DMS153 (cell line): ENCODE results near the gene SEC31A.

Experiments used
- DNase-seq: peaks from one replicate; lab custom pipeline; 2025; lab: John Stamatoyannopoulos, UW

The SEC31A gene

DNA sequence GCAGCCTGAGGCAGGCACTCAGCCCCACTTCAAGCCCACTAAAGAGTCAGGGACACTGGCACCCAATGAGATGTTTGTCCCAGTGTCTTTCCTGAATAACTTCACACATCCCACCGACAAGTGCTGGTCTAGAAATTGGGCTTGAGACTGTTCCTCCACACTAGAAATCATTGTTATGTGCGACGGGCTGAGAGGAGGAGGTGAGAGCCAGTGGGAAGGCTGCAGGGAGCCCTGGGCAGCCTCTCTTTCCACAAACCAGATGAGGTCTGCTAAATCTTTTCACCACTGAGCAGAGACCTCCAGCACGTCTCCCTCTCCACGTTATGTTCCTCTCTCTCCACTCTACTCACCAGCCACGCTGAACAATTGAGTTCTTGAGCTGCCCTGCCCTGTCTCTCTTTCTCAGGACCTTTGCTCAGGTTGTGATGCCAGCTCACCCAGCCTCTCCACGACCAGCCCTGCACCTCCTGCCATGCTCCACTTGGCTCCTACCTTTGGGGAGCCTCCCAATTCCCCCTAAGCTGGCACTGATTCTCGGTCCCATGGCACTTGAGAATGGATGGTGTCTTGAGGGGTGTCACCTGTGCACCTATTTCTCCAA lies 100.8 kb downstream of the SEC31A start:
- no peak for DNase-seq

DNA sequence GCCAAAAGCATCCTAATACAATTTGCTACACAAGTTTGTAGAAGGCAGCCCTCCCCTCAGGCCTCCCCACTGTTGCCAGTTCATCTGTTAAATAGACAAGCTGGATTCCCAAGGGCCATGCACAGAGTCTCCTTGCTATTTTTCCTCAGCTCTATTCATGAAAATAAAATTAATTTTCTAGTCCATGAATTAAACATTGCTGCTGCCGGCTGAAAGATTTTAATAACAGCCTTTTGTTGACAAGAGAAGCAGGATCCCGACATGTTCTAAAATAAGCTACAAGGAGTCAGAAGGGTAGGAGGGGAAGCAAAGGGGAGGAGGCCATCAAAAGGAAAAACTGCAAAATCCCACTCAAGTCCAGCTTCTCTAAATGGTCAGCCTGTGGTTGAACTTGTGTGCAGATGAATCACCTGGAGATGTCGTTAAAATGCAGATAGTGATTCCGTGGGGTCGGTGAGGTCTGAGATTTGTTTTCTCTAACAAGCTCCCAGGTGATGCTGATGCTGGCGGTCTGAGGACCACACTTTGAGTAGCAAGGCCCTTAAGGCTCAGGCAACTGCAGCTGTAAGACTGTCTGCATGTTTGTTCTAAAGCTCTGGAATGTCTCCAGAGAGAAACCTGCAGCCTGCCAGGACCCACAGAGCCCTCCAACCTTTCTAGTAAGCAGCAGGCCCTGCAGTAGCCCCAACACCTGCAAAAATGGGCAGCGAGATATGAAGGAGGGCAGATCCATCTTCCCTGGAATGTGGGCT lies 101.8 kb downstream of the SEC31A start:
- no peak for DNase-seq

DNA sequence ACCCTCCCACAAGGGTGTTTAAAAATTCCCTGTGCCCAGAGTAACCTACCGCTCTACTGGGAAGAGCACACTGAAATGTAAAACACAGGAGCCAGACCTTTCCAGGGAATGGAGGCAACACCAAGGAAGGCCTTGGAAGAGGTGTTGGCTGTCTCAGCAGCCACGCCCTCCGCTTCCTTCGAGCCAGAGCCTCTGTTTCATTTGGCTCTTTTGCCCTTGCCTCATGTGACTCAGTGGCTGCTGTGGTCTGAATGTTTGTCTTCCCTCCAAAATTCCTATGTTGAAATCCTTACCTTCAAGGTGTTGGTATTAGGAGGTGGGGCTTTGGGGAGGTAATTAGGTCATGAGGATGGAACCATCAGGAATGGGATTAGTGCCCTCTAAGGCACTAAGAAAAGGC lies 103.6 kb downstream of the SEC31A start:
- no peak for DNase-seq

DNA sequence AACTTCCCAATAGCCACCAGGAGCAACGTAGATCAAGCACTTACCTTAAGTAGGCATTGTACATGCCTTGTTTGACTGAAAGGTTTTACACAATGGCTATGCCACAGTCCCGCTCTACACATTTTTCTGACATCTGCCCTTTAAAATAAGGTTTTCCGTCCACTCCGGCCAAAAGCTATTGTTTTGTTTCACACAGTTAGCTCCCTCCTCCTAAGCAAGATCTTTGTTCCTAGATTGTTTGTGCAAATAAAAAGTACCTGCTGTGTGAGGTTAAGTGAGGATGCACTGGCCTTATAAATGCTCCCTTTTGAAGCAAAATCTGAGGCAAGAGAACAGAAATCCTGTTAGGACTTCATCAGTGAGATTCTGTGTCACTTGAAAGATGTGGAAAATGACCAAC lies 104.1 kb downstream of the SEC31A start:
- DNase-seq, result no peak

DNA sequence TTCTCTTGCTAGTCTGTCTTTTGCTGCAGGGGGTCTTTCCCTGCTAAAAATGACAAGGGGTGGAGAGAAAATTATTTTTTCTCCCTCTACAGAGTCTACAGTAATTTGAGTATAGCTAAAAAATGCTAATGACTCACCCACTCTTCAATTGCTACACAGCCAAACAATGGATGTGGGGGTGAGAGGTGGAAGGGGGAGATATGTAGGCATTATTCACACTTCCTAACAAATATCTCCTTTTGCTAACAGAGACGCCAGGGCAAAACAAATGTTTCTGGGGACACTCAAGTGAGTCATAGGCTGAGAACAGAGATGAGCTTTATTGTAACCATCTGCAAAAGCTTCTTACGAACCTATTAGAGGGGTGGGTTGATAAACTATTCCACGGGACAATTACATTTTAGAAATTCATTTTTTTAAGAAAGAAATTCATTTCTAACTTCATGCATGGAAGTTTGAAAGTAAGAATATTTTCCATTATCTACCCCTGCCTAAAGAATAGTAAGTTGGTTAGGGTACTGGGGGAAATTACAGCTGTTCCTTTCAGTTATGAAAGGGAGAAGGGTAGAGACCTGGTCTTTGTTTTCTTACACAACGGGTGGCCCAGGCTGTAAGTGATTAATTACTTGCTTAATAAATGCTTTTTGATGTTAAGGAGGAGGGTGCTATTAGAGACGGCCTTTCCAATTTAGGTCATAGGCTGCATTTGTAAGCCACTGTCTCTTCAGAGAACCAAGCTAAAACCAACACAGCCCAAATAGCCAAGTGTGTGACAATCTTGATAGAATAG lies 105.1 kb downstream of the SEC31A start:
- no peak for DNase-seq

DNA sequence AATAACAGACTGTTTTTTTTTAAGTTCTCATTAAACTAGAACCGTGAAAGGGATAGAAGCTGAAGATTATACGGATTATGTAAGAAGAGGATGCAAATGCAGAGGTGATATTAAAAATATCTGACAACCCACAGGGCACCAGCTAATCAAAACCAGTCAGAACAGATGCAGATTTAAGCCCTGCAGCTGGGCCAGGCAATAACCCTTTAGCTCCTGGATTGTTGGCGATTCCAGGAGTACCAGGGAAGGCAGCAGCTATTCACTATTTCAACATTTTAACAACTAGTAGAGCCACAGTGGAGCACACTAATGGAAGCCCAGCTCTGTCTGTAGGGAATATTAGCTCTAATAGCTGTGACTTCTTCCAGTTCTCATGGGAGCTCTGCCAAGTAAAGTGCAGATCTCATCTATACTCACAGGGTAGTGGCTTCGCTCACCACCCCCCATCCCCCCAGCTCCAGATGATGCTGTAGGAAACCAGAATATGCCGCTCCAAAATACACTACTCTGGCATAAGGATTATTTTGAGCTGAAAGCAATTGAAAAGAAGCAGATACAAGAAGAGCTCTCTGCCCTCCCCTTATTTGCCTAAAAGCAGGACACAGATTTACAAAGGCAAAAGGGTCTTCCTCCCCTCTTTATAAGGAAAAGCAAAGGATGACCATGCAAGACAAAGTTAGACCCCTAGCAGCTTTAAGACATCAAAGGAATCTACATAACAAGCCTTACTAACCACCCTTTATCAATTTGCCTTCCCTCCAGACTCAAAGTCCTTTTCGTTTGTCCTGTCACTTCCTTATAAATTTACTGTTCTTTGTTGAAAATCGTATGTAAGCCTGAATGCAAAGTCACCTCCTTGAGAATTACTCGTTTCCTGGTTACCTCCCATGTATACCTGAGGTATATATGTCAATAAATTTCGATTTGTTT lies 106.0 kb downstream of the SEC31A start:
- DNase-seq, result peak; percentile 28

DNA sequence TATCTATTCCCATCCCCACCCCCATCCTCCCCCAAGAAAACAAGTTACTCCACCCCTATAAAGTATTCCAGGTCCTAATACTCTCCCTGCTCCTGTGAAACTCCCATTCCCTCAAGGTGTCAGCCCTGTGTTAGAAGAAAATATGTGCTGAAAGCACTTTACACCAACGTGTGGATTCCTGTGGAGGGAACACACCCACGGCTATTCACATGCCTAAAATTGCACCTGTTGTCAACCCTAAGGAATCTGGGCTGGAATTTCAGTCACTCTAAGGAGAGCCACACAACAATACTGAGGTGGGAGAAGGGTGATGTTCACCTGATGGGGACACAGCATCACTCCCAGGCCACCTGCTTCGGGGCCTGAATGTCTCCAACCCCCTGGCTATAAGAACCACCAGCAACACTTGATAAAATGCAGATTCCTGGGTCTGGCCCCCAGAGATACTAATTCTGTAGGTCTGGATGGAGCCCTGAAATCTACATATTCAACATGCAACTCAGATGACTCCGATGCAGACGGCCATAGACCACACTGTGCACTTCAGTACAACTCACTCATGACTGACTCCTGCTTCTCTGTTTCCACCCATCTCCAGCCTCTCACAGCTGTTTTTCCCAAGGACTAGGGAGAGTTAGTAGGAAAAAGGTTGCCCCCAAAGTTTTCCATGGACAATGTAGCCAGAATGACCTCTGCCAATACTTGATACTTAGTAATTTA lies 108.2 kb downstream of the SEC31A start:
- no peak for DNase-seq

DNA sequence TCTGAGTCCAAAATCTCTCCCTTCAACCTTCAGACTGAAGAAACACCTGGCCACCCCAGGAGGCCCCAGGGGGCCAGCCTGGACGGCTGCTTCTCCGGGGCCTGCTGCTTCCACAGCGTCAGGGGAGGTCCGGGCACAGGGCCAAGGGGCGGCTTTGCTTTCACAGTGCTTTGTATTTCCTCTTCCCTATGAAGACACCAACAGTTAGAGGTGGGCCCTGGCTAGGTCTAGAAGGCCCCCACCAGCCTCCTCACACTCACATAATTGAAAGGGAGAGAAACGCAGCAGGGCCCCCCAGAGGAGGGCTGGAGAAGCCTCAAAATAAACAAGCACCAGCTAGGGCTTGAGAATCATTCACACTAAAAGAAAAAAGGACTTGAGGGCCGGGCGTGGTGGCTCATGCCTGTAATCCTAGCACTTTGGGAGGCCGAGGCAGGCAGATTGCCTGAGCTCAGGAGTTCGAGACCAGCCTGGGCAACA lies 110.2 kb downstream of the SEC31A start:
- DNase-seq, result peak; percentile 98

DNA sequence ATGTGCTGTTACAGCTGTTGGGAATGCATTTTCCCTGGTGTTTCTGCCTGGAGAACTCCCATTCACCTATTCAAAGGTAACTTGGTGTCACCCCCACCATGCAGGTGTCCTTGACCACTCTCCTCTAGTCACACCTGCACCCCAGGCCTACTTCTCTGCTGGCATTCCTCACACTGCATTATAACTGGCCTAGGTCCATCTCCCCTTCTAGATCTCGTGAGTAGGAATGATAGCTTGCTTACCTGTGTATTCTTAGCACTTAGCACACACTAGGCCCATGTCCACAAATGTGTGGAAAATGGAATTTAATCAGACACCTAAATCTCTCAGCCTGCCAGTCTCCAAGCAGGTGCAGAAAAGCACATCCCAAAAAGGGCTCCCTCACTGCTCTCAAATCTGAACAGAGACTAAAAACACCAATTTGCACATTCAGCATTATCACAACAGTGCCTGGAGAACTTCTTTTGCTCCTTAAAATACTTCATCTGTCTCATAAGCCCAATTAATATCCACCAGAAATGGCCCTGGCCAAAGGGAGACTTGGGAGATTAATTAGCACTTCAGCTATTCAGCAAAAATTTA lies 110.7 kb downstream of the SEC31A start:
- DNase-seq, result no peak

DNA sequence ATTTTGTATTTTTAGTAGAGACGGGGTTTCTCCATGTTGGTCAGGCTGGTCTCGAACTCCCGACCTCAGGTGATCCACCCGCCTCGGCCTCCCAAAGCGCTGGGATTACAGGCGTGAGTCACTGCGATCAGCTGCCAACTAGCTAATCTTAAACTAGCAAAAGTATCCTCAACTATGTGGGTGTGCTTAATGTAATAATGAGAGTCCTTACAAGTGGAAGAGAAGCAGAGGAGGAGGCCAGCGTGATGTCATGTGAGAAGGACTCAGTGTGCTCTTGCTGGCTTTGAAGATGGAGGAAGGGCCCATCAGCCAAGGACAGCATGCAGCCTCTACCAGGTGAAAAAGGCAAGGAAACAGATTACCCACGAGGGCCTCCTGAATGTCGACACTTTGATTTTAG lies 111.9 kb downstream of the SEC31A start:
- no peak for DNase-seq

DNA sequence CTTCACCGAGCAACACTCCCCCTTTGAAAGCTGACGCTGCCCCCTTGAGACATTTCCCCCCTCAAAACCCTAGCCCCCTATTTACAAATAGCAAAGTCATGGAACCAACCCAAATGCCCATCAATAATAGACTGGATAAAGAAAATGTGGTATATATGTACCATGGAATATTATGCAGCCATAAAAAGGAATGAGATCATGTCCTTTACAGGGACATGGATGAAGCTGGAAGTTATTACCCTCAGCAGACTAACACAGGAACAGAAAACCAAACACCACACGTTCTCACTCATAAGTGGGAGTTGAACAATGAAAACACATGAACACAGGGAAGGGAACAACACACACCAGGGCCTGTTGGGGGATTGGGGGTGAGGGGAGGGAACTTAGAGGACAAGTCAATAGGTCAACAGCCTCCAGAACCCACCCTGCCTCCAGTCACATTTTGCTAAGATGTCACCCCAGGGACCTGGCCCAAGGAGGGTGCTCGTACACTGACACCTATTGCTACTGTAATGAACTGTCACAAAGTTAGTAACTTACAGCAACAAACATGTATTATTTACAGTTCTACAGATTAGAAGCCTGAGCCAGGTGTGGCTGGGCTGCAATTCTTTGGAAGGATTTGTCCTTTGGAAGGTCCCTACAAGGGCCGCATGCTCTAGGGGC lies 113.0 kb downstream of the SEC31A start:
- no peak for DNase-seq

DNA sequence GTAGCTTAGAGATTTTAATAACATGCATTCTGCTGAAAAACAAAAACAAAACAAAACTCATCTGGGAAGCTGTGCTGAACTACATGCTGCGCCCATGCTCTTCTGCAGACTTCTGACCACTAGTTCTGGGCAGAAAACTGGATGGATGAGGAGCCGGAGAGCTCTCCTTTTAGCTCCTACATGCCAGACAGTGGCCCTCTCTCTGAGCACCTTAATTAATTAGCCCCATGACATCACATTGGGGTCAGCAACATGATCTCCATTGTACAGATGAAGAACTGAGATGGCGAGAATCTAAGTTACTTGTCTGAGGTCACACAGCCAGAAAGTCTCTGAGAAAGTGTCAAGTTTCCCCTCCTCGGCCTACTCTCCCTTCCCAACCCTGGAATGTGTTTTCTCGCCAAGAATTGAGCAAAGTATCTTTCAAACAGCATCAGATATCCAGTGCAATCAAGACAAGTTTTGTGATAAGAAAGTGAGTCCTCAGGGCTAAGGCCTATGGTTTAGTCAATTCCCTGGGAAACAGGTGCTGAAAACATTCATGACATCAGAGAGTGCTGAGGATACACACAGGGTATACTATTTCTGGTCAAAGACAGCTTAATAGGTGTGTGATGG lies 113.9 kb downstream of the SEC31A start:
- no peak for DNase-seq

DNA sequence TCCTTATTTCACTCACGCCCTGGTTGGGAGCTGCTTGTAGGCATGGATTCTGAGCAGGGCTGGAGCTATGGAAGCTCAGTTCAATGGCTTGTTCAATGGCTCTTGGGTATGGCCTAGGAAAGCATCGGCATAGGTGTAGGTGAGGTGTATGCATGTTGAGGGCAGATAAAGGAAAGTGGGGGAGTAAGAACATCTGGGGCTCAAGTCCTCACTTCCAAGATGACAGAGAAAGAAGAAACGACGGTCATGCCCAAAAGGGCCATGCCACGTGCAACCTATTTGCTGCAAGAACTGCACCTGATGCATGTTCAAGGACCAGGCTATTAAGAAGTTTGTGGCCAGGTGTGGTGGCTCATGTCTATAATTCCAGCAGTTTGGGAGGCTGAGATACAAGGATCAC lies 115.7 kb downstream of the SEC31A start:
- no peak for DNase-seq

DNA sequence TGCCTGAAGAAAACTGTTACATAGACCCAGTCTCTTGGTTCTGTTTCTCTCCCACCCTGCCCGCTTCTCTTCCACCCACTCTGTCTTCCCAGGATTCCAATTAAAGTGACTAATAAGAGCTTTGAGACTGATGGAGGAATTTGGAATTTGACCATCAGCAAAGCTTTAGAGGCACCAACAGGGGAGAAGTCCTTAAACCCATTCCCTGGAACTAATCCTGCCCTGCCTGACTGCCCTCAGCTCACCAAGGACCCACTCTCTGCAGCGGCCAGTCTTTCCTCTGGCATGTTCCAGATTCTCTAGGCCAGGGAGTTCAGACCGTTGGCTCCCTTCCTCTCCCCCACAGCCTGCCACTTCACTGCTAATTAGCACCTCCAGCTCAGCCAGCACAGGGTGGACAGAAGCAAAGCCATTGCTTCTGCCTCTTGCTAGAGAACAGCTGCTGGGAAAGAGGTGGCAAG lies 116.2 kb downstream of the SEC31A start:
- DNase-seq, result no peak

DNA sequence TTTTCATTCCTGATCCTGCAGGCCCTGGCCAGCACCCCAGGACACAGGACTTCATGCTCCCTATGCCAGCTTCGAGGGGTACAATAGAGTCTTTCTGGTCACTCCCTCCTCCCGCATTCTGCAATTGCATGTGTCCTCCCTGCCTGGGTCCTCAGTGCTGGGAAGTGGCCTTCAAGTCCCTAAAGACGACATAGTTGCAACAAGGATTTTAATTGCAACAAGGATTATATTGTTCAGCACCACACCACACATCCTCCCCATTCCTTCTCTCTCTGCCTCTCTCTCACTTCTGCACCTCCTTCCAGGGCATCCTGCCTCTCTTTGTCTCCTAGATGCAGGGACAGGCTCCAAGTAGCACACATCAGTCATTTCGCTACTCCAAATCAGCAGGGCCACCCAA lies 117.9 kb downstream of the SEC31A start:
- no peak for DNase-seq

DNA sequence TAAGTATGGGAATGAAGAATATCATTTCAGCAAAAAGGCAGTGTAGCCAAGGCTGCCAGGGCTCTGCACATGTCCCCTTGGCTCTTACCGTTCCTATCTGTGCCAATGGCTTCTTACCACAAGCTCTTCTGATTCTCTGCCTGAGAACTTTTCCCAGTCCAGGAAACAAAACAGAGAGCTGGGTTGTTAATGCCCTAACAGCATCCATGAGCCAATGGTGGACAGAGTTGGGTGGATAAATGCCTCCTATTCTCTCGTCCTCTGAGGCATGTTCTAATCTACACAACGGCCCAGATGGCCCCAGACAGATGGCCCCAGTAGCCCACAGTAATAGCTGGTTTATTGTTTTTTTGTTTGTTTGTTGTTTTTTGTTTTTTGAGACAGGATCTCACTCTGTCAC lies 120.3 kb downstream of the SEC31A start:
- DNase-seq, result no peak
